Measurements from ENCODE around the gene EVL.
"Not testable (repeated sequence)": the region's sequence is repeated elsewhere in the genome, so short reads cannot be mapped to it uniquely, and the experiment has no call there.

The EVL gene

DNA sequence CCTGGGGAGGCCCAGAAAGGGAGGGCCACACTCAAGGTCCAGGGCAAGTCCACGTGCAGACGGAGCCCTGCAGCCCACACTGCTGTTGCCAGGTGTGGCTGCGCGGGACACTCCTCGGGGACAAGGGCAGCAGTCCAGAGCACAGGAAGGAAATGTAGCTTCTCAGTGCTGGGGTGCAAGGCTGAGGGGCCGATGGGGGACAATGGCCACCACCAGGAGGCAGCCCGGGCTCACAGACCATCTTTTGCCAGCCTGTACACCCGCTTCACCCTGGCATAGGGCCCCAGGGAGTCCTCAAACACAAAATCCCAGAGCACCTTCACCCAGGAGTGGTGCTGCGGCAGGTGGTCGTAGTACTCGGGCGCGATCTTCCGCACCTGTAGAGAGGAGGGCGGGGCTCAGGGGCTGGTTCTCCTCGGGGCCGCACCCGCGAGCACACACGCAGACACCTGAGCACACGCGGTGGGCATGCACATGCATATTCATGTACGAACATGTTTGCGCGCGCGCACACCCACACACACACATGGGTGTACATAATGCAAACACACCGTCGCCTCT is 81.4 kb downstream of the EVL start:
- DNase-seq (ENCODE audit: low read depth in 2 of 2): no peak

DNA sequence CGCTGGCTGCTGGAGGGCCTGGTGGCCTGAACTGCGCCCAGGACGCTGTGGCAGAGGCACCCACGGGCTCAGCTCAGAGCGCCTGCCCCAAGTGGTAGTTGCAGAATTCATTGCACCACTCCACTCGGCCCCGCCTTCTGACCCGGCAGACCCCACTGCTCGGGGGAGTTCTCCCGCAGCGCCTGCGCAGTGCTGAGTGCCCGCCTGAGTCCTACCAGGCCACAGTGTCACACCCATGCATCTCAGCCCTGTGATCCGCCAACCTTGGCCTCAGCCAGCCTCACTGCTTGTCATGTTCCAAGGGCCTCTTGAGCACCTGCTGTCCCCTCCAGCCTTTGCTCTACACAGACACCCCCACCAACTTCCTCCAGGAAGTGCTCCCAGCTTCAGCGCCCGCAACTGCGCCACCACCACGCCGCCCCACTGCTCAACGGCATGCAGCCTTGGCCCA is 82.0 kb downstream of the EVL start:
- no peak for DNase-seq (ENCODE audit: low read depth in 2 of 2)

DNA sequence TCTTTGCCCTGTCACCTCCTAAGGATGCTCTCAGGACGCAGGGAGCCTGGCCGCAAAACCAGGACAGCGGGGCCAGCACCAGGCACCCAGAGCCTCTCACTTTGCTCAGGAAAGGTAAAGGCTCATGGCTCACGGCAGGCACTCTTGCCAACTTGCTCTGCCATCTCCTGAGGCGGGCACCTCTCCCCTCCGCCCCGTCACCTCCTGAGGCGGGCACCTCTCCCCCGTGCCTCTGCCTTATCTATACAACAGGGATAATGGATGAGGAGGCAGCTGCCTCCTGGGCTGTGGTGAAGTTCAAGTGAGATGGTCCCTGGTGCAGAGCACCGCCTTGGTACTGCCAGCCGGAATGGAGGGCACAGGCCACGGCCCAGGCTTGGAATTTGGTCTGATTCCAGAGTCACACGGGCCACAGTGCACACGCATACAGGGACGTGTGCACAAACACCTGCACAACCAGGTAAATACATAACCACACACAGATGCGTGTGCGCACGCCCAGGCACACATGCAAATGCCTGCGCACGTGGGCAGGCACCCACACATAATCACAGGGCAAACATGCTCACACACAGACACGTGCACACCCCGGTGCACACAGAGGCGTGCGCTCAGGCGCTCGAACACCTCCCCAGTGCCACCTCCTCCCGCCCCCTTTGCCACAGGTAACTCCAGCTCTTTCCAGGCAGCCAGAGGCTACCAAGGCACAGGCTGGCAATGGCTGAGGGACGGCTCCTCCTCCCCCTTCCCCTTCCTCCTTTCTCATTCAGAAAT is 82.7 kb downstream of the EVL start:
- no peak for DNase-seq (ENCODE audit: low read depth in 2 of 2)

DNA sequence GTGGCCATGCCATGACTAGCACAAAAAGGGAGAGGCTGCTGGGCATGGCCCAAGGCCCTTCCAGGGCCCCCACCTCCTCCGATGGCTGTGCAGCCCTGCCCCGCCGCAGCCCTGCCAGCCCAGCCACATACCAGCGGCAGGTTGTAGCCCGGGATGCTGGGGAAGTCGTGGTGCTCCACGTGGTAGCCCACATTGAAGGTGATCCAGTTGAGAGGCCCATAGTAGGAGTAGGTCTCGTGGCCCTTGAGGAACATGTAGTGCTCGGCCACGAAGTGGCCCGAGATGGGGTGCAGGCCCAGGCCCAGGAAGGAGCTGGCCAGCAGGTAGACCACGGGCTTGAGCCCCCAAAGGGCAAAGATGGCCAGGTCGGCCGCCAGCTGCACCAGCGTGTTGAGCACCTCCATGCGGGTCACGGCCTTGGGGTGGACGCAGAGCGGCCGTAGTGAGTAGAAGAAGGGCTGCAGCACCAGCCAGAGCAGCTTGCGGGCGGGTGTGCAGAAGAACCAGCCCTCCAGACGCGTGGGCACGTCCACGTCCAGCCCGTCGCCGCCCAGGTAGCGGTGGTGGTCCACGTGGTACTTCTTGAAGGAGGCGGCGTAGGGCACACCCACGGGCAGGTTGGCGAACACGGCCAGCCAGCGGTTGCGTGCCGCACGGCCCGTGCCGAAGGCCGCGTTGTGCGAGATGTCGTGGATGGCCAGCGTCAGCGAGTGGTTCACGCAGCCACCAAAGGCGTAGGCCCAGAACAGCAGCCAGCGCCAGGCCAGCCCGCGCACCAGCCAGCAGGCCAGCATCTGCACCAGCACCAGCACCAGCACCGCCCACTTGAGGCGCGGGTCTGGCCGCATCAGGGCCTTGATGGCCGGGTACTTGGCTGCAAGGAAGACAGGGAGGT is 83.9 kb downstream of the EVL start:
- DNase-seq (ENCODE audit: low read depth in 2 of 2): no peak

DNA sequence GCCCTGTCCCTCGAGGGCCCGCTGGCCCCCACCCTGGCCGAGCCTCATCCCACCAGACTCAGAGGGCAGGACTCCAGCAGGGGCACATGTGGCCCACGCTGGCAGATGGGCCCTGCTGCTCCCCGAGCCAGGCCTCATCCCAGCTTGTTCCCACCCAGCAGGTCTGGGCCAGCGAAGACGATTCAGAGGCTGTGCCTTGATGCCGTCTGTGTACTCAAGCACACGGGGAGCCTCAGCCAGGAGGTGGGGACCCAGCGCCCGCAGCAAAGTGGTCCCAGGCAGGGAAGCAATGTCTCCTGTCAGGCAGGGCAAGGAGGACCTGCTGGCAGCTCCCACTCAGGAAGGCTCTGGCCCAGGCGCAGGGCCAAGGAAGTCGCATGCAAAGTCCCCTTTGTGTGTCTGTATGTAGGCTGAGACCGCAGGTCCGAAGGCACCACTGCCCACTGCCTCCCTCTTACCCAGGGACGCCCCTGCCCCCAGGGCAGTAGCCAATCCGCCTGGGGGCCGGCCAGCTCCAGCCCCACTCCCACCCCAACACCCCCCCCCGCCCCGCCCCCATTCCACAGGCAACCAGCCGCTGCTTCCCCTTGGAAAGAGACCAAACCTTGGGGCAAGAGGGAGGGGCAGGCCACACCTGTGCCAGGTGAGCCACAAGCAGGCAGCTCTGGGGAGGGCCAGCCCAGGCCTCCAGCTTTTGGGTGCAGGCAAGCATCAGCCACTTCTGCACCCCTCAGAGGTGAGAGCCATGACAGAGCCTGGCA is 84.8 kb downstream of the EVL start:
- DNase-seq (ENCODE audit: low read depth in 2 of 2): no peak

DNA sequence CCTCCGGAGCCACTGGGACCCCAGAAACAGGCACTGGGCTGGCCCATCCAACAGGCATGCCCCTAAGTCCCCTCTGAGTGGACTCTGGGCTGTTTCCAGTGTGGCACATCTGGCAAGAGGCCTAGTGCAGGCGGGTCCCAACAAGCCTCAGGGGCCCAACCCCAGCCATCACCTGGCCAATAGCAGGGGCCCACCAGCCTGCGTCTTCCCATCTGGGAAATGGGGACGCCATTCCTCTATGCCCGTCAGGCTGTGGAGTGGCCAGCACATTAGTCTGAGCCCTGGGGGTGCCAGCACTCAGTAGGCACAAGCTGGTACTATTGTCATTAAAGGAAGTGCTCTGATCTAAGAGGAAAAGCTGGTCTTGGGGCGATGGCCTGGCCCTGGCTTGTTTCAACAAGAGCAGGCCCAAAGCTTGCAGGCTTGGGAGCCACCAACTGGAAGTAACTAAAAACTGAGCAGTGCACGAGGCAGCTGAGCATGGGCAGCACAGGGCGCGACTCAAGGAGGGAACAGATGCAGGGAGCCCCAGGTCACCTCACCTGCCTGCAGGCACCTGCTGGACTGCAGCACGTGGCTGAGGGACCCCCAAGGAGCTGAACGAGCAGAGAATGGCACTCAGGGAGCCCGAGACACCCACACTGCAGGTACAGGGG is 85.8 kb downstream of the EVL start:
- DNase-seq (ENCODE audit: low read depth in 2 of 2): no peak

DNA sequence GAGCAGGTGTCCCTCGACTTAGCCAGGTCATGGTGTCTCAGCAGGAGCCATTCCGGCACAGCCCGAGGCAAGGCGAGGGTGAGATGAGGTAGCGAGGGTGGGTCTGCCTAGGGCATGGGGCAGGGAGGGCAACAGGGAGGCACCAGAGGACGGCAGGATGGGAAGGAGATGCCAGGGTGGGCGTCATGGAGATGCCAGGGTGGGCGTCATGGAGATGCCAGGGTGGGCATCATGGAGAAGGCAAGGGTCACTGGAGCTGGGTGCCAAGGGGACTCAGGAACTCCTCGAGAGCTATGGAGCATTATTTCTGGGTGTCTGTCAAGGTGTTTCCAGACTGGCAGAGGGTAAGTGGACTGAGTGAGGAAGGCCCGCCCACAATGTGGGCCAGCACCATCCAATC is 86.9 kb downstream of the EVL start:
- DNase-seq (ENCODE audit: low read depth in 2 of 2): no peak

DNA sequence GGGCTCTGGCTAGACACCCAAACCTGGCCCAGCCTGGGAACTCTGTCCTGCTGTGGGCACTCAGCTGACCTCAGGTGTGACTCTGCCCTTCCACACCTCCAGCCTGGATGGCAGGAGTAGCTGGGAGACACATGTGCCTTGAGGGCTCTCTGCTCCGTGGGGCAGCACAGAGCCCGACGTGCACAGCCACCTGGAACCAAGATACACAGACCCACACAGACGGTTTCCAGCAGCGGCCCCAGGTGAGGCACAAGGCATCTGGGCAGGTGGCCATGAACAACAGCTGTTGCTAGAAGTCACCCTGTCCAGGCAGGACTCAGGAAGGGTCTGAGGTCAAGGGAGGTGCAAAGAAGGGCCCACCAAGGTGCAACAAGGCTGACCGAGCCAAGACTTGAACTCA is 88.3 kb downstream of the EVL start:
- DNase-seq (ENCODE audit: low read depth in 2 of 2): no peak

DNA sequence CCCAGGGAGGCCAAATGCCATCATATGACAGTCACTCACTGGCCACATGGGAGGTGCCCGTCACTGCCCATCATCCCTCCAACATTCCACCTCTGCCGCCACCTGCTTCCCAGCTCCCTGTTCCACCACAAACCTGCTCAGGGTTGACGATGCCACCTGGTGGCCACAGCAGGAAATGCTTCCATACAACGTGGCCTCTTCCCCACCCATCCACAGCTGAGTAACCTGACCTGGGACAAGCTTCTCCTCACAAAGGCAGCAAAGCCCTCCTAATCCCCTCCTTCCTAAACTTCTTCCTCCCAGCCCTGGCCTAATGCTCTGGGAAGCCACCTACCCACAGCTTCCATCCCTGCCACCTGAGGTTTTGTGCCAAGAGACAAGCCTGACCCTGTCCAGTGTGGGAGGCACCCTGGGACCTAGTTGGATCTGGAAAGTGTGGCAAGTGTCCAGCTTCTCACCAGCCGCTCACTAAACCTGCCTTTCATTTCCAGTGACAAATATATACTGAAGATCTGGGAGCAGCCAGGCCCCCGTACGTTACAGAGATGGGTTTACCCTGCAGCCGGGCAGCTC is 89.9 kb downstream of the EVL start:
- DNase-seq (ENCODE audit: low read depth in 2 of 2): no peak

DNA sequence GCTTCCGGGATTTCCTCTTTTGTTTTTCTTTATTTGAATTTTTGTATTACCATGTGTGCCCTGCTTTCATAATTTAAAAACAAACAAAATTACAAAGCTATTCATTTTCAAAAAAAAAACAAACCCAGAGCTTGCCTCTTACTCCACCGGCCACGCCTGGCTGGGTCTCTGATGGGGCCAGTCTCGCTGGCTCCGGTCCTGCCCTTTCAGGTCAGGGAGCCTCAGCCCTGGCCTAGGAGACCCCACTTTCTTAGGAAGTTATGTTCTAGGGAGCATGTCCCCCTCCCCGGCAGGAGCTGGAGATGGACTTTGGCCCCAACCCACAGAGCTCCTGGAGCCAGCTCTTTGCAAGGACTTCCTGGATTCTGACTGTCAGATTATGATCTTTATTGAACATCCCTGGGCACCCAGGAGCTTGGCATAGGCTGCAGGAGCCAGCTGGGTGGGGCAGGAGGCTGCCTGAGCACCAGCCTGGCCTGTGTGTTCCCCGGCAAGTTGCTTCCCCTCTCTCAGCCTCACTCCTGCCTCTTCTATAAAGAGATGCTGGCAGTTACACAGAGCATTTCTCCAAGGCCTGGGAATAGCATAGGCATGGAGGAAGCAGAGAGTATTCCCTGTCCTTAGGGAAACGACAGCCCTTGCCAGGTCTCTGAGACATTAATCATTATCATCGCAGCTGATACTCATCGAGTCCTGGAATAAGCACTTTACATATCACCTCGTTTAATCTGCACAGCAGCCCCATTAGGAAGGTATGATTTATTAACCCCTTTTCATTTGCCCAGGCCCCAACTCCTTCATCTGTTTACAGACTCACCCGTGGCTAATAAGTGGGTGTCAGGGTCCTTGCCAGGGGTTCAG is 90.8 kb downstream of the EVL start:
- no peak for DNase-seq (ENCODE audit: low read depth in 2 of 2)

DNA sequence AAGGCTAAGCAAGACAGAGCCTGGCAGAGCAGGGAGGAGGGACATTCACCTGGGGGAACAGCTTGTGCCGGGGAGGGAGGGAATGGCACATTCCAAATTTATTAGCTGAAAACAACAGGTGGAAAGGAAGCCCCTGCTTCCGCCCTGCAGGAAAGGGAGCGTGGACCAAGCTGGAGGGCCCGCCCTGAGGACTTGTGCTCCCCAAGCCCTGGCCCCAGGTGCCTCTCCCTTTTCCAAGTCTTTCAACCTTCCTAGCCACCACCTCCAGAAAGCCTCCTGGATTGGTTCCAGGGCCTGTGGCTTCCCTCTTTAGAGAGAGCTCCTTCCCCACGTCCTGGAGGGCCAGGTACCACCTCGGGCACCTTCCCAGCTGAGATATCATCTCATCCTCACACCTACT is 91.6 kb downstream of the EVL start:
- DNase-seq (ENCODE audit: low read depth in 2 of 2): no peak

DNA sequence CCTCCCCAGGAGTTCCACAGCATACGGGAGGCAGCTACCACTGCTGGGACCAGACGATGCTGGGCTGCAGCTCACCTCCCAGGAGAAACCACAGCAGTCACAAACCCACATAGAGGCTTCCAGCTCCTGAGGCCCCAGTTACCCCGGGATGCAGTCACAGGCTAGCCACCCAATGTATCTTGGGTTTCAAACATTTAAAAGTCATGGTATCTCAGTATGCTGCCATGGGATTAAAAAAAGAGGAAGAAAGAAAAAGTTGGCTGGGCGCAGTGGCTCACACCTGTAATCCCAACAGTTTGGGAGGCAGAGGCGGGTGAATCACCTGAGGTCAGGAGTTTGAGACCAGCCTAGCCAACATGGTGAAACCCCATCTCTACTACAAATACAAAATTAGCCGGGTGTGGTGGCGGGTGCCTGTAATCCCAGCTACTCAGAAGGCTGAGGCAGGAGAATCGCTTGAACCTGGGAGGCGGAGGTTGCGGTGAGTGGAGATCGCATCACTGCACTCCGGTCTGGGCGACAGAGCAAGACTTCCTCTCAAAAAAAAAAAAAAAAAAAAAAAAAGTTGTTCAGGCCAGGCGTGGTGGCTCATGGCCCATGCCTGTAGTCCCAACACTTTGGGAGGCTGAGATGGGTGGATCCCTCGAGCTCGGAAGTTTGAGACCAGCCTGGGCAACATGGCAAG is 92.5 kb downstream of the EVL start:
- DNase-seq (ENCODE audit: low read depth in 2 of 2): not testable (repeated sequence)

DNA sequence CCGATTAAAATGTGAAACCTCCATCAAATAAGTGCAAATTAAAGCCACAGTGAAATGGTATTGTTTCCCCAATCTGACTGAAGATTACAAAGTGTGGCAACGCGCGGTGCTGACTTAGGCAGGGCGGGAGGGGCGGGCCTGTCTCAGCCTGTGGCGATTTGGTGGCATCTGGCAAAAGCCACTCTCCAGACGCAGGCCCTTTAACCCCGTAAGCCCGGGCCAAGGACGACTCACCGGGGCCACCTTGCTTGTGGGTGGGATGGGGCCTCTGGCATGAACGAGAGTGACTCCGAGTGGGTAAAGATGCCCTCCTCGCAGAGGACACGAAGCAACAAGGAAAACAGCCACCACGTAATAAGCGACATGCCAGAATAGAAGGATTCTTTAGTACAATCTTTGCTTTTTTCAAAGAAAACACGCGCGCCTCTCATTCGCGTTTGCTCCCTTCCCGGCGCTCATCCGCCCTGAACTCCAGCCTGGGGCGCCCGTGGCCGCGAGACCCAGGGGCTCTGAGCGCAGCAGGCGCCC is 93.4 kb downstream of the EVL start:
- DNase-seq (ENCODE audit: low read depth in 2 of 2): no peak

DNA sequence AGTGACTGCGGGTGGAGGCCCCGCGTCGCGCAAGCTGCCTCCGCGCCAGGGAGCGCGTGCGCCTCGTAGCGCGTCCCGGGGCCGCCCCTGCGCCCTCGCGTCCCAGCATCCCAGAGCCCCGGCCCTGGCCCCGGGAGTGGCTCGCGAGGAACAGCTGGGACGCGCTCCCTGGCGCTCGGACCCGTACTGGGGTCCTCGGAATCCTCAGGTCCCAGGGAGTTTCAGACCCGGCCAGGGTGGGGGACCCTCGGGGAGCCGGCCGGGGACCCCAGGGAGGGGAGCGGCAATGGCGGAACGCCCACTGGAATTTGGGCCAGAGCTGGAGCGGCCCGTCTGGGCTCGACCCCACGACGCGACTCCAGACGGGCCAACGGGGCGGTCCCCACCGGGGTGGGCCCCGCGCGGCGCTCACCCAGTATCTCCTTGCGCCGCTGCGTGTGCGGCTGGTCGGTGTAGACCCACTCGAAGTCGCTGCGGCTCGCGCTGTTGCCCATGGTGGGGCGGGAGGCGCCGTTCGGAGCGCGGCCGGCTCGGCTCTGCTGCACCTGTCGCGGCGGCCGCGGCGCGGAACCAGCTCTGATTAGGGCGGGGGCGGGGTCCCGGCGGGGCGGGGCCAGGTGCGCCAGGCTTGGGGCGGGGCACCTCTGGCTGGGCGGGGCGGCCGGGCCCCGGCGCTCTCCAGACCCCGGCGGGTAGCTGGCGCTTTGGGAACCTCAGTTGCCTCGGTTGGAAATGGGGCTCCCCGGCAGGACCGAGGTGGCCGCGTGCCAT is 94.1 kb downstream of the EVL start, which contains the start of gene DEGS2:
DEGS2 (minus strand) TSS at position 552 of the 771 bp plus-strand sequence; CDS start at position 494, 58 bp downstream.
- no peak for DNase-seq (ENCODE audit: low read depth in 2 of 2)

DNA sequence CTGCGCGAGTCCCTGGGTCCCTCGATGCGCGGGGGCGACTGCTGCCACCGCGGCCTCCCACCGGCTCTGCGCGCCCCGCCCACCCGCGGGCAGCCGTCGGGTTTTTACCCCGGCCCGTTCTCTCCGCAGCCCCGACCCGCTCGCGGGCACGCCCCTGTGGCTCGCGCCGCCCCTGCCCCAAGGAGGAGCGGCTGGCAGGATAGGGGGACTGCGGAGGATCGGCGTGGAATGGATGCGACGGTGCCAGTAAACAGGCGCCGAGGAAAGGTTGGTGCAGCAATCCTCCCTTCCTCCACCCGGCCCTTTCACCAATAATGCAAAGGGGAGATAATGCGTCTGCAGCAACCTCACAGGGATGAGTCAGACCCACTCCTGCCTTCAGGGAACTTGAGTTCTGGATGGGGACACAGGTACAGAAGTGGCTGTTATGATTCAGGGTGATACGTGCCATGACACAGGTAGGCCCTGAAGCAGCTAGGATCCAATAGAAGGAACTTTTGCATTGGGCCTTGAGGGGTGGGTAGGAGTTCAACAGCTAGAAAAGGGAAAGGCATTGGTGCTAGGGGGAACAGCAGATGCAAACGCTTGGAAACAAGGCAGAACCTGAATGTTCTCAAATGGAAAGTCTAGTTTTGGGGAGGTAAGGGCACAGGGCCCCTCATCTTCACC is 94.8 kb downstream of the EVL start:
- no peak for DNase-seq (ENCODE audit: low read depth in 2 of 2)

DNA sequence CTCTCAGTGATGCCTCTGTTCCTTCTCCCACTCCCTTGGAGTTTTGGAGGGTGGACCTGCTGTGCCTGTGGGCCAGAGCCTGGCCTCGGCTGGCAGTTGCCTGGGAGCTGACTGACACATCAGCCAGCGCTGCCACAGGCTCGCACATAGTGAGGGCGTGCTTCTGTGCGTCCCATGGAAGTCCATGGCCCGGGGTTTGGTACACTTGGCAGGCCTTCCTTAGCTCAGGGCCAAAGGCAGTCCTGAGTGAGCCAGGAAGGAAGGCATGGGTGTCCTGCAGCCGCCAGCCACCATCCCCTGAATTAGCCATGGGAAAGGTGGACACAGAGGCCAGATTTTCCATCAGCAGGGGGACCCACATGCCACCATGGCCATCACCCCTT is 95.3 kb downstream of the EVL start:
- no peak for DNase-seq (ENCODE audit: low read depth in 2 of 2)

DNA sequence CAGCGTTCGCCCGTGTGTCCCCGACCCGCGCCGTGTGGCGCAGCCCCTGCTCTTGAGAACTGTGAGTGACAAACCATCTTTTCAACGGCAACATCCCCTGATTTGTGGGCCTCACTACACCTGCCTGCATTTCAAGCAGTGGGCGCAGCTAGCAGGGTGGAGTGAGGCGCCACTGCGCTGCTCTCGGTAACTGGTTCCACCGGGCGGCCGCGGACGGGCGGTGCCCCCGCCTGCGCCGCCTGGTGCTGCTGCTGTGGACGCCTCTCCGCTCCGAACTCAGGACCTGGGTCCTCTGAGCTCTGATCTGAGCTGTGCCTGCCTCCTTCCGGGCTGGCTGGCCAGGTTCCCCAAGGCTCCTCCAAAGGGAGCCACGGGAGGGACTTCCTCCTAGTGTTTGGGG is 100.2 kb downstream of the EVL start:
- no peak for DNase-seq (ENCODE audit: low read depth in 2 of 2)
